PC-9 (cell line): ENCODE measurements around the gene GSAP. TPM values are rescaled to one million over a fixed set of nuclear protein-coding genes. Genes with fewer than 3 reads are reported as not detected.

Experiments
- BruUV-seq: library from RNA; stranded (reverse); fragments of 400-500 nt; replicated peaks from 2 replicates; lab custom pipeline; 2021; lab: Mats Ljungman, UMichigan
- CTCF ChIA-PET: fragments of 300-600 bp; sonication (Branson Sonifier 250); formaldehyde crosslinking; loops from one replicate; lab custom pipeline; 2022; ENCODE audit warnings: antibody characterized with exemption; lab: Charles Lee
- POLR2A ChIA-PET: fragments of 300-600 bp; sonication (Branson Sonifier 250); formaldehyde crosslinking; loops from one replicate; lab custom pipeline; 2022; ENCODE audit warnings: antibody characterized with exemption; ENCODE audit not compliant: unreplicated experiment; lab: Charles Lee
- DNase-seq, 2 experiments: peaks; one replicate each; pipeline versions ENCODE4 v3.0.0 to v3.0.0-alpha.2; 2015 to 2022; ENCODE audit warnings: mixed read lengths in 1 of 2
- H2AFZ ChIP-seq: fragments of 200-600 bp; sonication (generic); 2 replicates; pipeline ENCODE4 v1.8.1; 2017; ENCODE audit warnings: antibody characterized with exemption
- H3F3A ChIP-seq: fragments of 200-600 bp; sonication (generic); 2 replicates; pipeline ENCODE4 v1.8.1; 2017; ENCODE audit warnings: antibody characterized with exemption, mild to moderate bottlenecking, low read depth; ENCODE audit not compliant: insufficient read depth
- H3K27ac ChIP-seq: fragments of 200-600 bp; sonication (generic); 2 replicates; pipeline ENCODE4 v1.6.1; 2016; ENCODE audit warnings: mixed run types
- H3K27me3 ChIP-seq: fragments of 200-600 bp; sonication (generic); 2 replicates; pipeline ENCODE4 v1.6.1; 2016; ENCODE audit warnings: low read depth, mixed run types; ENCODE audit not compliant: insufficient read depth
- H3K36me3 ChIP-seq: fragments of 200-600 bp; sonication (generic); 2 replicates; pipeline ENCODE4 v1.6.1; 2016; ENCODE audit warnings: low read depth, mixed run types
- H3K4me1 ChIP-seq: fragments of 200-600 bp; sonication (generic); replicated peaks from 2 replicates; pipeline ENCODE4 v1.6.1; 2016; ENCODE audit warnings: mixed run types; ENCODE audit not compliant: insufficient read depth
- H3K4me2 ChIP-seq: fragments of 200-600 bp; sonication (generic); 2 replicates; pipeline ENCODE4 v1.6.1; 2017; ENCODE audit warnings: mixed run types
- H3K4me3 ChIP-seq: fragments of 200-600 bp; sonication (generic); 2 replicates; pipeline ENCODE4 v1.6.1; 2016; ENCODE audit warnings: mixed run types
- H3K79me2 ChIP-seq: fragments of 200-600 bp; sonication (generic); 2 replicates; pipeline ENCODE4 v1.6.1; 2017; ENCODE audit warnings: low read depth, mixed run types
- H3K9me2 ChIP-seq: fragments of 200-600 bp; sonication (generic); 2 replicates; pipeline ENCODE4 v1.8.1; 2017; ENCODE audit warnings: mild to moderate bottlenecking; ENCODE audit not compliant: insufficient read depth
- H3K9me3 ChIP-seq: fragments of 200-600 bp; sonication (generic); 2 replicates; pipeline ENCODE4 v1.8.1; 2016; ENCODE audit warnings: low read depth; ENCODE audit not compliant: insufficient read depth
- H4K20me1 ChIP-seq: fragments of 200-600 bp; sonication (generic); 2 replicates; pipeline ENCODE4 v1.8.1; 2017; ENCODE audit not compliant: insufficient read depth
- CTCF ChIP-seq: fragments of 200-600 bp; sonication (generic); conservative IDR thresholded peaks from 2 replicates; pipeline ENCODE4 v1.6.1; 2017; ENCODE audit warnings: mixed run types, antibody characterized with exemption, mild to moderate bottlenecking, moderate library complexity
- EZH2 ChIP-seq: fragments of 200-600 bp; sonication (generic); IDR thresholded peaks from 2 replicates; pipeline ENCODE4 v1.8.0; 2017; ENCODE audit warnings: antibody characterized with exemption, low read depth
- intact Hi-C: fragments of 100-400 bp; cut with micrococcal nuclease; formaldehyde crosslinking; loops from one replicate; pipeline ENCODE4 v1.10.0; 2022; ENCODE audit not compliant: unreplicated experiment
- total RNA-seq: library from RNA; stranded (reverse); gene quantifications from 2 replicates; pipeline ENCODE4 v1.2.3, GENCODE V29; 2021

The GSAP gene
- total RNA-seq, 1 experiment from 2014 or later = 15.6 TPM

GRCh38 chr7:77393954-77394353 is 22.2 kb downstream of the GSAP start:
- Histone ChIP-seq H3K27ac (peak overlapping the region; percentile 92), H3K4me3 (no peak overlapping the region), H3K9me3 (no peaks in the 10 kb centered on the region), H3K27me3 (no peaks in the 10 kb centered on the region), H3K4me1 (peaks cover 19% of the 10 kb centered on the region), H3K79me2 (peaks cover 6% of the 10 kb centered on the region; the same call in 1 of the 2 replicates), H3K4me2 (peak overlapping the region; percentile 45), H3F3A (peaks cover 15% of the 10 kb centered on the region), H3K9me2 (no peaks in the 10 kb centered on the region), H3K36me3 (peaks cover 8% of the 10 kb centered on the region; the same call in 1 of the 2 replicates), H2AFZ (no peak overlapping the region), H4K20me1 (no peaks in the 10 kb centered on the region)
- DNase-seq = no peak
- no TSS peak for BruUV-seq
- POLR2A ChIA-PET = interaction anchor here (0.6 kb wide), 1 partner anchor 20 kb away, joined by 3 read pairs; no protein-coding TSS in a partner anchor
- intact Hi-C loops = no loop called here
- CTCF ChIA-PET = no interaction called here
- no peak for TF ChIP-seq CTCF
- no peak for TF ChIP-seq EZH2

- no peaks in the 10 kb centered on the region for H3K9me3 ChIP-seq
- ChIA-PET POLR2A (no interaction called here), CTCF (no interaction called here)
- H3K9me2 ChIP-seq = no peaks in the 10 kb centered on the region
- no peaks in the 10 kb centered on the region for H3K27me3 ChIP-seq
- TF ChIP-seq EZH2 (no peak), CTCF (no peak)
- H3F3A ChIP-seq = peaks cover 15% of the 10 kb centered on the region
- no peaks in the 10 kb centered on the region for H4K20me1 ChIP-seq
- peaks cover 19% of the 10 kb centered on the region for H3K4me1 ChIP-seq
- peaks cover 8% of the 10 kb centered on the region; the same call in 1 of the 2 replicates for H3K36me3 ChIP-seq
- peak overlapping the region; percentile 68 for H3K4me2 ChIP-seq
- BruUV-seq = no TSS peak
- intact Hi-C loops = no loop called here
- H2AFZ ChIP-seq = no peak overlapping the region
- peak; percentile 71 to 98 for DNase-seq
- H3K79me2 ChIP-seq = peaks cover 6% of the 10 kb centered on the region; the same call in 1 of the 2 replicates
- no peak overlapping the region for H3K4me3 ChIP-seq
- peak overlapping the region; percentile 95 for H3K27ac ChIP-seq
Observed at GRCh38 chr7:77393261-77393660, 22.9 kb downstream of the GSAP start.

- Histone ChIP-seq H3K4me2 (no peak overlapping the region), H3K27me3 (no peaks in the 10 kb centered on the region), H4K20me1 (no peaks in the 10 kb centered on the region), H3K9me3 (no peaks in the 10 kb centered on the region), H3K36me3 (peaks cover under 1% of the 10 kb centered on the region; the same call in 1 of the 2 replicates), H3K79me2 (peaks cover 6% of the 10 kb centered on the region; the same call in 1 of the 2 replicates), H3K4me1 (peaks cover 19% of the 10 kb centered on the region), H3K27ac (no peak overlapping the region), H3K4me3 (no peak overlapping the region), H2AFZ (no peak overlapping the region), H3F3A (peaks cover 15% of the 10 kb centered on the region), H3K9me2 (no peaks in the 10 kb centered on the region)
- TF ChIP-seq EZH2 (no peak), CTCF (no peak)
- BruUV-seq = no TSS peak
- ChIA-PET POLR2A (interaction anchor here (0.6 kb wide), 1 partner anchor 92 kb away, joined by 3 read pairs; no protein-coding TSS in a partner anchor), CTCF (no interaction called here)
- no peak for DNase-seq
- intact Hi-C loops = no loop called here
Observed at GRCh38 chr7:77391230-77391629, 24.9 kb downstream of the GSAP start.
